ENCODE measurements around the gene DDX10. TPM values are rescaled to one million over a fixed set of nuclear protein-coding genes. Genes with fewer than 3 reads are reported as not detected.

DDX10 gene
- total RNA-seq, 1 experiment from 2014 or later: 48.3 TPM

- no peak overlapping the region for H3K14ac ChIP-seq (ENCODE audit: insufficient read depth, low read length)
- no peak overlapping the region for H2AK5ac ChIP-seq (ENCODE audit: insufficient read length, low read length)
- H4K91ac ChIP-seq (ENCODE audit: insufficient read length, low read depth, low read length): no peak overlapping the region
- no peak overlapping the region for H2BK5ac ChIP-seq (ENCODE audit: insufficient read length, low read length)
- no peaks in the 10 kb centered on the region for H3K79me2 ChIP-seq (ENCODE audit: insufficient read depth, low read length)
- H3K23ac ChIP-seq (ENCODE audit: insufficient read length, low read depth, low read length): no peak overlapping the region
- no peak overlapping the region for H2BK120ac ChIP-seq (ENCODE audit: low read depth, low read length, poor library complexity, severe bottlenecking)
- H2AFZ ChIP-seq (ENCODE audit: low read length): no peak overlapping the region
- no peaks in the 10 kb centered on the region for H4K20me1 ChIP-seq (ENCODE audit: control insufficient read depth, insufficient read depth, insufficient read length)
- H3T11ph ChIP-seq (ENCODE audit: low read length): no peak overlapping the region
- peaks cover 8 to 9% of the 10 kb centered on the region in 2 experiments for H3K4me1 Mint-ChIP-seq
- no peaks in the 10 kb centered on the region for H3K27me3 Mint-ChIP-seq (ENCODE audit: low read depth)
- H3K4me2 ChIP-seq (ENCODE audit: insufficient read depth, insufficient read length, low read length): no peak overlapping the region
- H4K8ac ChIP-seq (replicated peaks; ENCODE audit: insufficient read length, low read depth, low read length): no peak overlapping the region
- H4K5ac ChIP-seq (ENCODE audit: insufficient read length, low read depth, low read length): no peak overlapping the region
- no peak overlapping the region for H2BK15ac ChIP-seq (ENCODE audit: low read depth, low read length)
- H3K4ac ChIP-seq (ENCODE audit: low read depth, low read length): no peak overlapping the region
- no peaks in the 10 kb centered on the region for H3K27me3 ChIP-seq (ENCODE audit: insufficient read depth, low read length)
- H3K9me3 Mint-ChIP-seq: no peaks in the 10 kb centered on the region
- peaks cover 0 to 15% (median 12%) of the 10 kb centered on the region in 3 experiments; a peak in 4 of 7 replicates for H3K36me3 Mint-ChIP-seq (ENCODE audit: insufficient read depth in 1 of 3, low read depth in 3 of 3)
- H3K18ac ChIP-seq (ENCODE audit: insufficient read length, low read depth, low read length): no peak overlapping the region
- no peak overlapping the region for H3K27ac Mint-ChIP-seq
- DNase-seq: no peak
- TF ChIP-seq, protein P1, sequence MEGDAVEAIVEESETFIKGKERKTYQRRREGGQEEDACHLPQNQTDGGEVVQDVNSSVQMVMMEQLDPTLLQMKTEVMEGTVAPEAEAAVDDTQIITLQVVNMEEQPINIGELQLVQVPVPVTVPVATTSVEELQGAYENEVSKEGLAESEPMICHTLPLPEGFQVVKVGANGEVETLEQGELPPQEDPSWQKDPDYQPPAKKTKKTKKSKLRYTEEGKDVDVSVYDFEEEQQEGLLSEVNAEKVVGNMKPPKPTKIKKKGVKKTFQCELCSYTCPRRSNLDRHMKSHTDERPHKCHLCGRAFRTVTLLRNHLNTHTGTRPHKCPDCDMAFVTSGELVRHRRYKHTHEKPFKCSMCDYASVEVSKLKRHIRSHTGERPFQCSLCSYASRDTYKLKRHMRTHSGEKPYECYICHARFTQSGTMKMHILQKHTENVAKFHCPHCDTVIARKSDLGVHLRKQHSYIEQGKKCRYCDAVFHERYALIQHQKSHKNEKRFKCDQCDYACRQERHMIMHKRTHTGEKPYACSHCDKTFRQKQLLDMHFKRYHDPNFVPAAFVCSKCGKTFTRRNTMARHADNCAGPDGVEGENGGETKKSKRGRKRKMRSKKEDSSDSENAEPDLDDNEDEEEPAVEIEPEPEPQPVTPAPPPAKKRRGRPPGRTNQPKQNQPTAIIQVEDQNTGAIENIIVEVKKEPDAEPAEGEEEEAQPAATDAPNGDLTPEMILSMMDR (conservative IDR thresholded peaks at IDR 0.05): no peak
- H3K79me1 ChIP-seq (ENCODE audit: insufficient read depth, low read depth, low read length, poor library complexity, severe bottlenecking): no peaks in the 10 kb centered on the region
- H3K4me3 Mint-ChIP-seq: no peak overlapping the region
- H3K23me2 ChIP-seq (ENCODE audit: insufficient read length, low read depth, low read length, poor library complexity, severe bottlenecking): no peaks in the 10 kb centered on the region
- no peak overlapping the region for H2BK12ac ChIP-seq (ENCODE audit: insufficient read length, low read depth, low read length)
- no peak overlapping the region for H3K56ac ChIP-seq (ENCODE audit: insufficient read length, low read depth, low read length)
- no CpG with 5 or more reads among the region's 6 CpGs for WGBS (ENCODE audit: extremely low coverage, insufficient read length, low lambda C conversion rate)
- no peak overlapping the region for H3K9ac ChIP-seq (ENCODE audit: extremely low read depth, insufficient read length, low read length)
- H2BK20ac ChIP-seq (ENCODE audit: low read depth, low read length, poor library complexity, severe bottlenecking): no peak overlapping the region
- H3K27ac ChIP-seq (ENCODE audit: insufficient read length, low read depth, low read length): no peak overlapping the region
- no peaks in the 10 kb centered on the region for H3K9me3 ChIP-seq (ENCODE audit: control insufficient read depth, low read depth, low read length)
- H3K4me1 ChIP-seq (ENCODE audit: insufficient read depth, low read length): peaks cover 7% of the 10 kb centered on the region; the same call in 1 of the 2 replicates
These were observed 272.9 kb downstream of the DDX10 start for GRCh38 chr11:108937746-108938145.
